ENCODE measurements around the gene SLC5A11. TPM values are rescaled to one million over a fixed set of nuclear protein-coding genes. Genes with fewer than 3 reads are reported as not detected.

The SLC5A11 gene
- total and polyA plus RNA-seq, 2 of the 13 experiments (the other 11 are each of a cell fraction or from before 2014, with no cell fraction given): 1.2 to 3.3 TPM

- TF ChIP-seq, protein P1, sequence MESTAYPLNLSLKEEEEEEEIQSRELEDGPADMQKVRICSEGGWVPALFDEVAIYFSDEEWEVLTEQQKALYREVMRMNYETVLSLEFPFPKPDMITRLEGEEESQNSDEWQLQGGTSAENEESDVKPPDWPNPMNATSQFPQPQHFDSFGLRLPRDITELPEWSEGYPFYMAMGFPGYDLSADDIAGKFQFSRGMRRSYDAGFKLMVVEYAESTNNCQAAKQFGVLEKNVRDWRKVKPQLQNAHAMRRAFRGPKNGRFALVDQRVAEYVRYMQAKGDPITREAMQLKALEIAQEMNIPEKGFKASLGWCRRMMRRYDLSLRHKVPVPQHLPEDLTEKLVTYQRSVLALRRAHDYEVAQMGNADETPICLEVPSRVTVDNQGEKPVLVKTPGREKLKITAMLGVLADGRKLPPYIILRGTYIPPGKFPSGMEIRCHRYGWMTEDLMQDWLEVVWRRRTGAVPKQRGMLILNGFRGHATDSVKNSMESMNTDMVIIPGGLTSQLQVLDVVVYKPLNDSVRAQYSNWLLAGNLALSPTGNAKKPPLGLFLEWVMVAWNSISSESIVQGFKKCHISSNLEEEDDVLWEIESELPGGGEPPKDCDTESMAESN (CRISPR knock-in tag; conservative IDR thresholded peaks at IDR 0.05): peak; percentile 60; the same call in 1 of the 2 replicates
- TF ChIP-seq KIAA2018 (CRISPR knock-in tag; IDR thresholded peaks at IDR 0.05; ENCODE audit: borderline replicate concordance) (no peak), EP300 (IDR thresholded peaks at IDR 0.05; ENCODE audit: low read depth in 2 of 2, low read length in 2 of 2) (peak in 1 of 2 experiments; percentile 63; a peak in 2 of 4 replicates), EP300 (CRISPR knock-in tag; IDR thresholded peaks at IDR 0.05; ENCODE audit: borderline replicate concordance) (peak; percentile 10; the same call in 1 of the 2 replicates), ZBTB7B (CRISPR knock-in tag; IDR thresholded peaks at IDR 0.05) (0 out of 2 replicates have a peak, but pooled peaks have one; percentile 5), TP53 (CRISPR knock-in tag; conservative IDR thresholded peaks at IDR 0.05) (no peak), DMTF1 (CRISPR knock-in tag; IDR thresholded peaks at IDR 0.05) (no peak), ZNF441 (CRISPR knock-in tag; IDR thresholded peaks at IDR 0.05; ENCODE audit: borderline replicate concordance) (no peak), ZNF790 (CRISPR knock-in tag; IDR thresholded peaks at IDR 0.05; ENCODE audit: borderline replicate concordance) (no peak), NFE2L2 (IDR thresholded peaks at IDR 0.05; ENCODE audit: low read length) (peak; percentile 99), EZH2 (conservative IDR thresholded peaks at IDR 0.05; ENCODE audit: low read depth, low read length) (no peak), NFYC (CRISPR knock-in tag; IDR thresholded peaks at IDR 0.05) (no peak), ATF3 (CRISPR knock-in tag; IDR thresholded peaks at IDR 0.05) (0 out of 2 replicates have a peak, but pooled peaks have one; percentile 40), TAF1 (CRISPR knock-in tag; IDR thresholded peaks at IDR 0.05) (no peak), ZSCAN12 (CRISPR knock-in tag; IDR thresholded peaks at IDR 0.05) (no peak)
- TF ChIP-seq, protein P2, sequence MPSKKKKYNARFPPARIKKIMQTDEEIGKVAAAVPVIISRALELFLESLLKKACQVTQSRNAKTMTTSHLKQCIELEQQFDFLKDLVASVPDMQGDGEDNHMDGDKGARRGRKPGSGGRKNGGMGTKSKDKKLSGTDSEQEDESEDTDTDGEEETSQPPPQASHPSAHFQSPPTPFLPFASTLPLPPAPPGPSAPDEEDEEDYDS (CRISPR knock-in tag; IDR thresholded peaks at IDR 0.05): no peak; the same call in 1 of the 2 replicates
These were observed 7.1 kb upstream of the SLC5A11 start (continued) for GRCh38 chr16:24838554-24839266.

Measured in HepG2 (cell line).